ENCODE measurements around the gene CHMP4B.

The CHMP4B gene, protein sequence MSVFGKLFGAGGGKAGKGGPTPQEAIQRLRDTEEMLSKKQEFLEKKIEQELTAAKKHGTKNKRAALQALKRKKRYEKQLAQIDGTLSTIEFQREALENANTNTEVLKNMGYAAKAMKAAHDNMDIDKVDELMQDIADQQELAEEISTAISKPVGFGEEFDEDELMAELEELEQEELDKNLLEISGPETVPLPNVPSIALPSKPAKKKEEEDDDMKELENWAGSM

DNA sequence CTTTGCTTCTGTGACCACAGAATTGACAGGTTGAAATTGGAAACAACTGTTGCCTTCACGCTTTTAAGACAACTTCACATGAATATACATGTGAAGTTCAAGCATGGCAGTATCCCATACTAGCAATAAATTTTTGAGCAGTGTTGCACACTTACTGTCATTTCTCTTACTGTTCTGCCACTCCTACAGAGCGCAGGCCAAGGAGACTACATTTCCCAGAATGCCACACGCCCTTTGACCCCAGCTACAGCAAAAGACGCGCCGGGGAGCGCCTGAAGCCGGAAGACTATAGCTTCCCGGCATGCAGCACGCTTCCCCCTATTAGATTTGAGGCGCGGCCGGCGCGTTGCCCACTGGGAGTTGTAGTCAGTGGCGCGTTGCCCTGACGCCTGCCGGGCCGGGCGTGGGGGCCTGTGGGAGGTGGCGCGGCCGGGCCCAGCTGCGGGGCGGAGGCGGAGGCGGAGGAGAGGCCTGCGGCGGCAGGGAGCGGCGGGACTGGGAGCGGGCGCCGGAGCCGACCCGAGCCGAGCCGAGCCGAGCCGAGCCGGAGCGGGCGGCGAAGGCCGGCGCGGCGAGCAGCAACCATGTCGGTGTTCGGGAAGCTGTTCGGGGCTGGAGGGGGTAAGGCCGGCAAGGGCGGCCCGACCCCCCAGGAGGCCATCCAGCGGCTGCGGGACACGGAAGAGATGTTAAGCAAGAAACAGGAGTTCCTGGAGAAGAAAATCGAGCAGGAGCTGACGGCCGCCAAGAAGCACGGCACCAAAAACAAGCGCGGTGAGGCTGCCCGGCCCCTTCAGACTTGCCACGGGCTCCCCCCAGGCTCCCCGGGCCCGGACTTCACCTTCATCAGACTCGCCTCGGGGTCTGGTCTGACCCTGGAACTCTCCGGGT, at the start of gene CHMP4B:
Gene CHMP4B, plus strand, starts transcription at position 464 of the 891 bp plus-strand sequence. Its CDS starts 121 bp downstream, at position 585.
- peak; percentile 99 for DNase-seq

GRCh38 chr20:33761698-33762250, 49.4 kb upstream of the CHMP4B start:
- no peak for DNase-seq

DNA sequence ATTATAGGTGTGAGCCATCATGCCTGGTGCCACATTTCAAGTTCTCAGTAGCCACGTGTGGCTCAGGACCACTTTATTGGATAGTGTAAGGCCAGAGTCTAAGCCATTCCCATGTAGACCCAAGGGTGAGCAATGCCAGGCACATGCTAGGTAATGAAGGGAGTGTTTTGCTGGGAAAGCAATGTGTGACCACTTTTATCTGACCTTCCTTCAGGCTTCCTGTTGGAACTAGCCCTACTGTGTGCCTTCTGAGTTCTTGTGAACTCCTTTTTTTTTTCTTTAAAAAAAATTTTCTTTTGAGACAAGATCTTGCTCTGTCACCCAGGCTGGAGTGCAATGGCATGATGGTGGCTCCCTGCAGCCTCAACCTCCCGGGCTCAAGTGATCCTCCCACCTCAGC, 46.0 kb upstream of the CHMP4B start:
- DNase-seq, result no peak

DNA sequence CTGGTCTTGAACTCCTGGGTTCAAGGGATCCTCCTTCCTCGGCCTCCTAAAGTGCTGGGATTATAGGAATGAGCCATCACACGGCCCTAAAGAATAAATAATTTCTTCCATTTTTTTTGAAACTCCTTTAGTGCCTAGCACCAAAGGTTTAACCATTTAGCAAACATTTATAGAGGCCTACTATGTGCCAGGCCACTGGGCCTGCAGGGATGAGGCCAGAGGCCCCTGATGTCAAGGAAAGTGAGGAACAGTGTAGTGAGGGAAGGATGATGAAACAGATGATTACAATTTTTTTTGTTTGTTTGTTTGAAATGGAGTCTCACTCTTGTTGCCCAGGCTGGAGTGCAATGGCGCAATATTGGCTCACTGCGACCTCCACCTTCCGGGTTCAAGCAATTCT, 45.6 kb upstream of the CHMP4B start:
- no peak for DNase-seq

- DNase-seq, result no peak
These were observed 44.5 kb upstream of the CHMP4B start for GRCh38 chr20:33766686-33767085.

- DNase-seq, result no peak
These were observed 43.4 kb upstream of the CHMP4B start for GRCh38 chr20:33767777-33768138.

DNA sequence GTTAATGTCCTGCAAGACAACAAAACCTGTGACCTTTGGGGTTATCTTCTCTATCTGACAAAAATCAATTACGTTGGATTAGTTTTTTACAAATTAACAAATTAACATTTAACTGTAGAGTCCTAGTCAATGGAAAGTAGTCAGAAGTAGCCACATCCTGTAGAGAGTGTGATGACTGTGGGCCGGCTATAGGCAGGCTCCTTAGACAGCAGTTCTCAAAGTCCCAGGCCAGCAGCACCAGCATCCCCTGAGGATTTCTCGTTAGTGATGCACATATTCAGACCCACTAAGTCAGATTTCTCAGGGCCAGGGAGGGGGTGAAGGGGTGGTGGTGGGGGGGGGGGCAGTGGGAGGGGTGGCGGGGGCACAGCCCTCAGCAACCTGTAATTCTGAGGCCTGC, 42.1 kb upstream of the CHMP4B start:
- DNase-seq, result no peak

GRCh38 chr20:33770005-33770404, 41.1 kb upstream of the CHMP4B start:
- DNase-seq, result no peak

GRCh38 chr20:33771938-33772337, 39.2 kb upstream of the CHMP4B start:
- no peak for DNase-seq

GRCh38 chr20:33772439-33772838, 38.7 kb upstream of the CHMP4B start:
- DNase-seq, result no peak

GRCh38 chr20:33773412-33774089, 37.6 kb upstream of the CHMP4B start:
- no peak for DNase-seq

DNA sequence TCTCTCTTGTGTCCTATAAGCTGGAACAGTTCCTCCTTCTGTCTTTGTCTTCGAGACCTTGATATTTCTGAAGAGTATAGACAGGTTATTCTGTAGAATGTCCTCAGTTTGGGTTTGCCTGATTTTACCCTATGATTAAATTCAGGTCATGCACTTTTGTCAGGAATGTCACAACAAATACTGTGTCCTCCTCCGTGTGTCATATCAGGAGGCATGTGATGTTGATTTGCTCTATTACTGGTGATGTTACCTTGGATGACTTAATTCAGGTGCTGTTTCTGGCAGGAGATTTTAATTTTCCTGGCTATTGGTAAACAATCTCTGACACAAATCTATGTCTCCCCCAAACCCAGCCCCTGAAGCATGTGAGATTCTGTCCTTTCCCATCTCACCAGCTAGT, 33.3 kb upstream of the CHMP4B start:
- no peak for DNase-seq

- DNase-seq, result no peak
These were observed 30.0 kb upstream of the CHMP4B start for GRCh38 chr20:33781133-33781532.

DNA sequence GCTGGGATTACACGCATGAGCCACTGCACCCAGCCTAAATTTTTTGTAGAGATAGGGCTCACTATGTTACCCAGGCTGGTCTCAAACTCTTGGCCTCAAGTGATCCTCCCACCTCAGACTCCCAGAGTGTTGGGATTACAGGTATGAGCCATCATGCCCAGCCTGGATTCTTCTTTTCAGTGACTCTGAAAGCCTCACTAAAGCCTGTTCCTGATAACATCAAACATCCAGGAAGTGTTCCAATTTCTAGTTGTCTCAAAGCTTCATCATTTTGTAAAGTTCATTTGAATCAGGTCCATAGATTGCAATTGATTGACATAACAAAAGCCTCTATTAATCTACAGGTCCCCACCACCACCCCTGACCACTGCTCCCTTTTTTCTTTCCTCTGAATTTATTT, 29.2 kb upstream of the CHMP4B start:
- DNase-seq, result no peak

DNA sequence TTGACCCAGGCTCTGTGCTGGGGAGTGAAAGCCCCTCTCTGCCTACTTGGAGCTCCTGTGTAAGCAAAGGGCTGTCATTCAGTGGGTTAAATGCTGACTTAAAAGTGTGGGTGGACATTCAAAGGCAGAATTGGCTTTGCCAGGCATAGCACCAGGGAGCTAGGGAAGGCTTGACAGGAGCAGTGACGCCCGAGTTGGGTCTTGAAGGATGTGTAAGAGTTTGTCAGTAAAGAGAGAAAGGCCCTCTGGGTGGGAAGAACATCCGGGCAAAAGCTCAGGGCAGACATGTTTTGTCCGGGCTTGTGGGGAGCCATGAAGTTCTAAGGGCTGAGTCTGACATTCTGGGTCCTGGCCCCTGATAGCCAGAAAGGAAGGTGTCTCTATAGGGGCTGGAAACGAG, 27.9 kb upstream of the CHMP4B start:
- no peak for DNase-seq

GRCh38 chr20:33783818-33784217, 27.3 kb upstream of the CHMP4B start:
- DNase-seq, result no peak

DNA sequence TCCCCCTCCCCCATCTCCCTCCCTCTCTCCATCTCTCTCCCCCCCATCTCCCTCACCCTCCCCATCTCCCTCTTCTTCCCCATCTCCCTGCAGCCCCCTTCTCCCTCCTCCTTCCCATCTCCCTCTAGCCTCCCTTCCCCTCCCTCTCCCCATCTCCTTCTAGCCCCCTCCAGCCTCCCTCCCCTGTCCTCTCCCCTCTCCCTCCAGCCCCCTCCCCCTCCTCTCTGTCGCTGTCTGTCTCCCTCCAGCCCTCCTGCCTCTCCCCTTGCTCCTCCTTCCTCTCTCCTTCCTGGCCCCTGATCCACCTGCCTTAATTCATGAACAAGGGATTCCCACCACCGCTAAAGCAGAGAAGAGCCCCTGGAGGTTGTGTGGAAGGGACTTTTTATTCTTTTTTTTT, 26.9 kb upstream of the CHMP4B start:
- no peak for DNase-seq

GRCh38 chr20:33785503-33785902, 25.6 kb upstream of the CHMP4B start:
- DNase-seq, result no peak

DNA sequence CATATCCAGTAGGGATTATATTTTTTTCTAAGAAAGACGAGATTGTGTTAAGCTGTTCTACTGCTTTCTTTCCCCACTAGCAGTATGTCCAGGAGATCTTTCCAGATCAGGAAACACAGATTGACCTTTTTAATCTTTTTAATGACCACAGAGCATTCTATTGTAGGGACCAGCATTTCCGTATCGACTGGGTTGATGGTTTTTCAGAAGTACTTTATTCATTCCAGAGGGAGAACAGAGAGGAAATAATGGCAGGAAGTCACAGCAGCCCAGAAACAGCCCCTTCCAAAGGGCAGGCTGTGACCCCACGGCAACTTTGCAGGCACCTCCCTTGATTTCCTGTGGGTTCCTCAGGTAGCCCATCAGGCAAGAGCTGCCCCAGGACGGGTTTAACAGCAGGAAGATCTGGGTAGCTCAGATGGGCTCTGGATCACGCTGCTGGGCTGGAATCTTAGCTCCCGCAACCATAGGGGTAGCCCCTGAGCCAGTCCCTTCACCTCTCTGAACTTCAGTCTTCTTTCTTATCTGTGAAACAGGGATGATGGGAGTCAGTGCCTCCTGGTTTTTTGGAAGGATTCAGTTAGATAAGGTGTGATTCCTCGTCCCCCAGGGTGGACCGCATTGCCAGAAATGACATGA, 23.8 kb upstream of the CHMP4B start:
- DNase-seq, result no peak

DNA sequence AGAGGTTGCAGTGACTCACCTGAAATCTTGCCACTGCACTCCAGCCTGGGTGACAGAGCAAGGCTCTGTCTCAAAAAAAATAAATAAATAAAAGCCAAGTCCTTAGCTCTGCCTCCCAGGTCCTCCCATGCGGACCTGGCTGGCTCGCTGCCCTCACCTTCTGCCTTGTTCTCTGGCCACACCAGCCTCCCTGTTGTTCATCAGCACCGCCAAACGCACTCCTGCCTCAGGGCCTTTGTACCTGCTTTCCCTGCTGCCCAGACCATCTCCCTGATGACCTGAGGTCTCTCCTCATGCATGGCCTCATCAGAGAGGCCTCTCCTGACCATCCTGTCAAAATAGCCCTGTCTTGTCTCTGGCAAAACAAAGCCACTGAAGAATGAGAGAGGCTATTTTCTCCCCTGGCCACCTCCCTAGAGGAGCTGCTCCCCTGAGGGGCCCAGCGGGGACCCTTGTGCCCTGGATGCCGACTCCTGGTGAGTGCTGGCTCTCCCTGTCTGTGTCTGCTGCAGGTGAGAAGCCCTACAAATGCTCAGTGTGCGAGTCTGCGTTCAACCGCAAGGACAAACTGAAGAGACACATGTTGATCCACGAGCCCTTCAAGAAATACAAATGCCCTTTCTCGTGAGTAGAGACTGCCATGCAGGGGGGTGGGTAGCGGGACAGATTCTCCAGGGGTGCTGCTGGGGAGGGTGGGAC, 22.6 kb upstream of the CHMP4B start:
- DNase-seq, result no peak

DNA sequence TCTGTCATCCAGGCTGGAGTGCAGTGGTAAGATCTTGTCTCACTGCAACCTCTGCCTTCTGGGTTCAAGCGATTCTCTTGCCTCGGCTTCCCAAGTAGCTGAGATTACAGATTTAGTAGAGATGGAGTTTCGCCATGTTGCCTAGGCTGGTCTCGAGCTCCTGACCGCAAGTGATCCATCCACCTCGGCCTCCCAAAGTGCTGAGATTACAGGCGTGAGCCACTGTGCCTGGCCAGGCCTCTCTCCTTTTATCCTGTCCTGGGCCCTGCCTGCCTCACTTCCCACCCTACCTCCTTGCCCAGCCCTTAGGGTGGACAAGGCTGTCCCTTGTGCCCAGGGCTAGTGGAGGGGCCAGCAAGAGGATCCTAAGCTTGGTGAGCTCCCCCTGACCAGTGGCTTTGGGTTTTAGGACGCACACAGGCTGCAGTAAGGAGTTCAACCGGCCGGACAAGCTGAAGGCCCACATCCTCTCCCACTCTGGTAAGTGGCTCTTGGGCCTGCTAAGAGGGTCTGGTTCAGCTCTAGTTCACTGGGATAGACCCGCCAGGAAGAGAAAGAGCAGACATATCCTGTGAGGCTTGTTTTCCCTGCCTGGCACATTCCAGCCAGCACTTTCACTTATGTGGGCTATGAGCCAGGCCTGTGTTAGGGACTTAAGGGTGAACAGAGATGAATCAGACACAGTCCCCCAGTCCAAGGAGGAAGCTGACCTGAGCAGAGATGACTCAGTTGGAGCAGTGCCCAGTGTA, 21.9 kb upstream of the CHMP4B start:
- DNase-seq, result peak; percentile 19

- DNase-seq, result no peak
These were observed 21.3 kb upstream of the CHMP4B start for GRCh38 chr20:33789858-33790182.
